ENCODE data around the gene RARRES2.
A peak's percentile ranks its signal among the peaks of the same experiment; 100 is the strongest.

Gene RARRES2

DNA sequence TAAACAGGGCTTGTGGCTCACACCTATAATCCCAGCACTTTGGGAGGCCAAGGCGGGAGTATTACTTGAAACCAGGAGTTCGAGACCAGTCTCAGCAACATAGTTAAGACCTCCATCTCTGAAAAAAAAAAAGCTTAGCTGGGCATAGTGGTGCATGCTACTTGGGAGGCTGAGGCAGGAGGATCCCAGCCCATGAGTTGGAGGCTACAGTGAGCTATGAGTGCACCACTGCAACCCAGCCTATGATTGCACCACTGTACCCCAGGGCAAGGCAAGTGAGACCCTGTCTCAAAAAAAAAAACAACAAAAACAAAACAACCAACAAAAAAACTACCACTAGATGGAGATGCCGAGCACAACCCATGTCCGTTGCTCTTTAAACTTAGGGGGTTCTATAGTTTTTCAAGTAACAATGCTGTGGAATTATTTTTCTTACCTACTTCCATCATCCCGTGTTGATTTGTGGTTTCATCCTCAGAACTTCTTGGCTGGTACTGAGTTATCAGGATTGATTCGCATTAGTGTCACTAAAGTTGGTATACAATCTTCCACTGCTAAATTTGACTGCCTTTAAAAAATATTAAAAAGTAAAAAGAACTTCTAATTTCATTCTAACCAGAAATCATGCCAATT is 15.0 kb upstream of the RARRES2 start:
- FAIRE-seq (no peak), DNase-seq (ENCODE audit: insufficient read length, low spot score) (no peak)
- TF ChIP-seq CTCF (IDR thresholded peaks at IDR 0.05; ENCODE audit: insufficient read depth, missing control alignments) = peak; percentile 48

GRCh38 chr7:150355666-150356059 is 14.2 kb upstream of the RARRES2 start:
- TF ChIP-seq CTCF (IDR thresholded peaks at IDR 0.05; ENCODE audit: insufficient read depth, missing control alignments) = no peak
- DNase-seq (ENCODE audit: insufficient read length, low spot score) (no peak), FAIRE-seq (no peak)

DNA sequence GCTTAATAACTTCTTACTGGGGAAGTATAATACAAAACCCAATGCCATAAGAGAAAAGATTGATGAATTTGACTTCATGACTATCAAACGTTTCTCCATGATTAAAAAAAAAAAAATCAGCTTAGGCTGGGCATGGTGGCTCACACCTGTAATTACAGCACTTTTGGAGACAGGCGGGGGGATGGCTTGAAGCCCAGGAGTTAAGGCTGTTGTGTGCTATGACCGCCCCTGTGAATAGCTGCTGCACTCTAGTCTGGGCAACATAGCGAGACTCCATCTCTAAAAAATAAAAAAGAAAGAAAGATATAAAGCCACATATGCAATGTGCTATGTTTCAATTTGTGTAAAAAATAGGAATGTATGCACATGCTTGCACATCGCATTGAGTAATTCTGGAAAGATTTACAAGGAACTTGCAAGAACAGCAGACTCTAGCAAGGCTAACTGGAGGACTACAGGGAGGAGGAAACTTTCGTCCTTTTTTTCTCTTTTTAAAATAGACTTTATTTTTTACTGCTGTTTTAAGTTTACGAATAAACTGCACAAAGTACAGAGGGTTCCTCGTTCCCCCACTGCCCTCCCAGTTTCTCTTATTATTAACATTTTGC is 10.3 kb upstream of the RARRES2 start:
- DNase-seq (ENCODE audit: insufficient read length, low spot score) (no peak), FAIRE-seq (no peak)
- no peak for TF ChIP-seq CTCF (IDR thresholded peaks at IDR 0.05; ENCODE audit: insufficient read depth, missing control alignments)

DNA sequence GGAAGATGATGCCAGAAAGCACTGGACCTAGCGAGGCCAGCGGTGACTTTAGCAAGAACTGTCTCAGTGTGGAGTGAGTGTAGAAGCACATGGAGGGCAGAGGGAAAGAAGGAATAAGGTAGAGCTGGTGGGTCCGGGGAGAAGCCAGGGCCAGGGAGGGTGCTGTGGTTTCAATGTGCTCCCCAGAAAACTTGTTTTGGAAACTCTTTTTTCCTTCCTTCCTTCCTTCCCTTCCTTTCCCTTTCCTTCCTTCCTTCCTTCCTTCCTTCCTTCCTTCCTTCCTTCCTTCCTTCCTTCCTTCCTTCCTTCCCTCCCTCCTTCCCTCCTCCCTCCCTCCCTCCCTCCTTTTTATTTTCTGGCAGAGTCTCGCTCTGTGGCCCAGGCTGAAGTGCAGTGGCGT is 5.5 kb upstream of the RARRES2 start:
- DNase-seq (ENCODE audit: insufficient read length, low spot score) (no peak), FAIRE-seq (no peak)
- TF ChIP-seq CTCF (IDR thresholded peaks at IDR 0.05; ENCODE audit: insufficient read depth, missing control alignments) = no peak

GRCh38 chr7:150345012-150345411 is 3.6 kb upstream of the RARRES2 start:
- DNase-seq (ENCODE audit: insufficient read length, low spot score) (no peak), FAIRE-seq (no peak)
- no peak for TF ChIP-seq CTCF (IDR thresholded peaks at IDR 0.05; ENCODE audit: insufficient read depth, missing control alignments)

DNA sequence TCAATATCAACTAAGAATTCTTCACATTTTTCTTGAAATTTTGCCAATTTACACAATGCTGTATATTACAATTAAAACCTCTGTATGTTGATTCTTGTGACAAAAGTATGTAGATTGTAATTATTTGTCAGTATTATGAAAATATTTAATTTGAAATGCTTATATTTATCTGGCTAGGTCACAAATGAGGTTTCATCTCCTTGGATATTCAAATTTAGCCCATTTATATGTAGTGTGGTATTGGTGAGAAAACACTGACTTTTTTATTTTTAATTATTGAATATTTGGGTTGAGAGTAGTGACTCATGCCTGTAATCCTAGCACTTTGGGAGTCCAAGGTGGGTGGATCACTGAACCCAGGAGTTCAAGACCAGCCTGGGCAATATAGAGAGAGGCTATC is 2.9 kb upstream of the RARRES2 start:
- TF ChIP-seq CTCF (IDR thresholded peaks at IDR 0.05; ENCODE audit: insufficient read depth, missing control alignments) = no peak
- DNase-seq (ENCODE audit: insufficient read length, low spot score) = no peak
- no peak for FAIRE-seq

DNA sequence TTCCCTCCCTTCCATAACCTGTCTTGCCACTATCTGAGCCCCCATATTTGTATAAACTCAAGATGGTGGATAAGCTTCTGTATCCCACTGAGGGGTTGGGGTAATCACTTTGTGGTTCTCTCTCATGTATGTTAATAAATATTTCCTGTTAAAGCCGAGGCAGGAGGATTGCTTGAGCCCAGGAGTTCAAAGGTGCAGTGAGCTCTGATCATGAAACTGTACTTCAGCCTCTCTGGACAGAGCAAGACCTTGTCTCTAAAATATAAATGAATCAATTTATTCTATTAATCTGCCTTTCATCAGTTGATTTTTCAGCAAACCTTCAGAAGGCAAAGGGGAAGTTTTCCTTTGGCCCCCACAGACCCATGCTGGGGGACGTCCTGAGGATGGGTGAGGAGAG is 1.8 kb upstream of the RARRES2 start:
- DNase-seq (ENCODE audit: insufficient read length, low spot score) (no peak), FAIRE-seq (no peak)
- TF ChIP-seq CTCF (IDR thresholded peaks at IDR 0.05; ENCODE audit: insufficient read depth, missing control alignments) = no peak

Measured in D721Med (cell line).